Loucy (cell line): ENCODE results near the gene TNNI3K.

ENCODE experiments used
- EZH2phosphoT487 ChIP-seq: fragments of 200-600 bp; IDR thresholded peaks from 2 replicates; pipeline ENCODE4 v1.6.1; 2018; ENCODE audit warnings: antibody characterized with exemption, mild to moderate bottlenecking, moderate library complexity, borderline replicate concordance
- TF ChIP-seq, protein P1 (sequence below): fragments of 200-600 bp; sonication (generic); conservative IDR thresholded peaks from 2 replicates; pipeline ENCODE4 v1.5.1; 2014; ENCODE audit warnings: mild to moderate bottlenecking, antibody characterized with exemption, low read length

DNA sequence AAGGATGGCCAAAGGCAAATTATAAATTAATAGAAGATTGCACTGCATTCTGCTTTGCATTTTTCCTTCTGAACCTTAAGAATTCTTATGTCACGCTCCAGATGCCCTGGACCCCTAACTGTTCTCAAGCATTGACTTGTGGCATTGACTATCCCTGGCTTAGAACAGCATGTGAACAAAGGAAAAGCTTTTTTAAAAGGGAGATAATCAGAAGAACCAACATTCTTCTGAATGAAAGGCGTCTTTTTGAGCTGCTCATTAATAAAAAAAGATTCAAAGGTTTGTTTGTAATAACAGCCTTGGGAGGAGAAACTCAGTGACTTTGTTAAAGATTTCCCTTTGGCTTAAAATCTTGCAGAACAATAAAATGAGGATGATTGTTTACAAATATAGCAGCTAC, 105.5 kb downstream of the TNNI3K start:
- TF ChIP-seq, protein P1, sequence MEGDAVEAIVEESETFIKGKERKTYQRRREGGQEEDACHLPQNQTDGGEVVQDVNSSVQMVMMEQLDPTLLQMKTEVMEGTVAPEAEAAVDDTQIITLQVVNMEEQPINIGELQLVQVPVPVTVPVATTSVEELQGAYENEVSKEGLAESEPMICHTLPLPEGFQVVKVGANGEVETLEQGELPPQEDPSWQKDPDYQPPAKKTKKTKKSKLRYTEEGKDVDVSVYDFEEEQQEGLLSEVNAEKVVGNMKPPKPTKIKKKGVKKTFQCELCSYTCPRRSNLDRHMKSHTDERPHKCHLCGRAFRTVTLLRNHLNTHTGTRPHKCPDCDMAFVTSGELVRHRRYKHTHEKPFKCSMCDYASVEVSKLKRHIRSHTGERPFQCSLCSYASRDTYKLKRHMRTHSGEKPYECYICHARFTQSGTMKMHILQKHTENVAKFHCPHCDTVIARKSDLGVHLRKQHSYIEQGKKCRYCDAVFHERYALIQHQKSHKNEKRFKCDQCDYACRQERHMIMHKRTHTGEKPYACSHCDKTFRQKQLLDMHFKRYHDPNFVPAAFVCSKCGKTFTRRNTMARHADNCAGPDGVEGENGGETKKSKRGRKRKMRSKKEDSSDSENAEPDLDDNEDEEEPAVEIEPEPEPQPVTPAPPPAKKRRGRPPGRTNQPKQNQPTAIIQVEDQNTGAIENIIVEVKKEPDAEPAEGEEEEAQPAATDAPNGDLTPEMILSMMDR = no peak
- TF ChIP-seq EZH2phosphoT487 = no peak
